HG03469 (cell line): ENCODE measurements around the gene SHC4.
A peak's percentile ranks its signal among the peaks of the same experiment; 100 is the strongest.

Experiments used
- ATAC-seq: cut with Tn5 transposase; IDR thresholded peaks from one replicate; pipeline ENCODE4 v1.9.1; 2021; ENCODE audit warnings: mild to moderate bottlenecking, moderate library complexity, moderate number of reproducible peaks; ENCODE audit not compliant: unreplicated experiment

Gene SHC4

DNA sequence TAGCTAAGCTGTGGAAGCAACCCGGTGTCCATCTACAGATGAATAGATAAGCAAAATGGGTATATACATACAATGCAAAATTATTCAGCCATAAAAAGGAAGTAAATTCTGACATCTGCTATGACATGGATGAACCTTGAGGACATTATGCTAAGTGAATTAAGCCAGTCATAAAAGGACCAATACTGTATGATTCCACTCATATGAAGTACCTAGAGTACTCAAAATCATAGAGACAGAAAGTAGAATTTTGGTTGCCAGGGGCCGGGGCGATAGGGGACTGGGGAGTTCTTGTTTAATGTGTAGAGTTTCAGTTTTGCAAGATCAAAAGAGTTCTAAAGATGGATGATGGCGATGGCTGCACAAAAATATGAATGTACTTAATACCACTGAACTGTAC is 75.5 kb downstream of the SHC4 start:
- no peak for ATAC-seq

DNA sequence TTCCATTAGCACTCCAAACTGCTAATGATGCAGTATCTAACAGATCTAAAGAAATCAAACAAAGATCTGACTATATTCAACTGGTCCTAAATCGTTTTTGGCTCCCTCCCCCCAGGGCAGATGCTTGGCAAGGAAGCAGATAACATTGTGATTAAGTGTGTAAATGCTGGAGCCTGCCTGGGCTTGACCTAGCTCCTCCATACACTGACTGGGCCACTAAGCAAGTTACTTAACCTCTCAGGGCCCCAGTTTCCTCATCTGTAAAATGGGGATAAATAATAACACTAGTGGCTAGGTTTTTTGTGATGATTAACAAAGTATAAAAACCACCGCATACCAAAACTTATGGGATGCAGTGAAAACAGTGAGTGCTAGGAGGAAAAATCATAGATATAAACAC is 76.6 kb downstream of the SHC4 start:
- ATAC-seq, result no peak

DNA sequence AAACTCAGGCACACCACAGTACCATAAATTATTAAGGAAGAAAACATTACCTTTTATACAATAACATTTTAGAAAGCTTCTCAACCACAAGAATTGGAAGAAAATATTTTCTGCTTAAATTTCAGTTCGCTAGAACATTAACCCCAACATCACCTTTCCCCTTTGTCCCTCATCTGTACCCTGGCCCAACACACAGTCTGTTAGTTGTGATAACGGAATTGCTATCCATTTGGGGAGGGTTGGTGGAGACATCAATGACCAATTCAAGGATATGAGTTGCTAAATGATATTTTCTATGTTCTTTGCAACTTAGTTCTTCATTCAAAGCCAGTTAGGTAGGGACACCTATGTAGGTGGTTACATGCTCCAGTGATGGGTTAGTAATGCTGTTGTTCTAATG is 80.0 kb downstream of the SHC4 start:
- ATAC-seq, result no peak

DNA sequence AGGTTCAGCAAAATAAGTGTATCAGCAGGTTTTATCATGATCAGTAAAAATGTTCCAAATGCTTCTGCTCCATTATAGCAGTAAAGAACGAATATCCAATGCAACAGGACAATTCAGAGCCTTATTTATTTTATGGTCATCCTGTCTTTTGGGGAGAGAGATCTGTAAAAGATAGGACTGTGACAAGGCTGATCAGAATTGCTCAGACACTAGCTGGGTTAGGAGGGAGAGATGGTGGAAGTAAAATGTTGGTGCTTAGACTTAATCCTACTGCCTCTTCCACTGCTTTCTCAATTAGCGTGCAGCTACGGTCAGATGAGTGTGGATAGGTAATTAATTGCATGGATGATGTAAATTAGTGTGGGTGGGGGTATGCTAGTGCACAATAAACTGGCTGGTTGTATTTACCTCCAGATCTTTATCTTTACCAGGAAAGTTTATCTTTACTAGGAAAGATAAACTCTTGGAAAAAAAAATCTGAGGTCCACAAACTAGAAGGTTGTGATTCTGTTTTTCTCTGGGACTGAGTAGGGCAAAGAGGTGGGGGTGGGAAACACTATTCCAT is 83.6 kb downstream of the SHC4 start:
- no peak for ATAC-seq

DNA sequence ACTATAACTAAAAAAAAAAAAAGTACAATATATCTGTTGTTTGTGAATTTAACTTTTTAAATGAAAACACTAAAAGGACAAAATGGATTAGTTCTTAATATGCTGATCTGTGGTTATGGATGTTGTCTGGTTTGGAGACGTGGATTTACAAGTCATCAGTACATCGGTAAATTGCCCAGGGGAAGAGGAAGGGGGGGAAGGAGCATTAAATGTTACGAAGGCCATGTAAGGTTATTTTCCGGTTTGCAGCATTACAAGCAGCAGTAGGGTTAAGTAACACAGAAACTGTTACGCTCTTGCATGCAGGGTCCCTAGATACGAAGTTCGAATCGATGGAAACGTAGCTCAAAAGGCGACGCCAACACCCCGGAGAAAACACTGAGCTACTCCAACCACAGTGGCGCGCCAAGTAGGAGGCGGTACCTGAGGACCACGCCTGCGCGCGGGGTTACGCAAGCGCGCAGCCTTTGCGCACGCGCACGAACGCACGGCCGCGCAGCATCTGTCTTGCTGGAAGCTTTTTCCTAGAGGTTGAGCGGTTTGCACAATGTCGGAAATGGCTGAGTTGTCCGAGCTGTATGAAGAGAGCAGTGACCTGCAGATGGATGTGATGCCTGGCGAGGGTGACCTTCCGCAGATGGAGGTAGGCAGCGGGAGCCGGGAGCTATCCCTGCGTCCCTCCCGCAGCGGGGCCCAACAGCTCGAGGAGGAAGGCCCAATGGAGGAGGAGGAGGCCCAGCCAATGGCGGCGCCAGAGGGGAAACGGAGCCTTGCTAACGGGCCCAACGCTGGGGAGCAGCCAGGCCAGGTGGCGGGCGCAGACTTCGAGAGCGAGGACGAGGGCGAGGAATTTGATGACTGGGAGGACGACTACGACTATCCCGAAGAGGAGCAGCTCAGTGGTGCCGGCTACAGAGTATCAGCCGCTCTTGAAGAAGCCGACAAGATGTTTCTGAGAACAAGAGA is 85.8 kb downstream of the SHC4 start, which contains the start of gene EID1:
EID1 (plus strand) TSS at position 505 of the 966 bp plus-strand sequence; CDS start at position 548, 43 bp downstream.
- peak; percentile 95 for ATAC-seq

DNA sequence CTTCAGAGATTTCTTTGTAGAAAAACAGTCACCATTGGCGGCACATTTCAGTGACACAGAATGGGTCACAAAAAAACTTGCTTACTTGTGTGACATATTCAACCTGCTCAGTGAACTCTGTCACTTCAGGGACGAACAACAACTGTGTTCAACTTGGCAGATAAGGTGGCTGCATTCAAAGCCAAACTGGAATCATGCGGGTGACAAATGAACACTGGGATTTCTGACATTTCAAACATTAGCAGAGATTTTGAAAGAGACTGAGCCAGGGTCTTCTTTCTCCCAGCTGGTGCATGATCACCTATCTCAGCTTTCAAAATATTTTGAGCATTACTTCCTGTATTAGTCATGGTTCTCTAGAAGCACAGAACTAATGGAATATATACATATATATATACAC is 87.7 kb downstream of the SHC4 start:
- no peak for ATAC-seq

DNA sequence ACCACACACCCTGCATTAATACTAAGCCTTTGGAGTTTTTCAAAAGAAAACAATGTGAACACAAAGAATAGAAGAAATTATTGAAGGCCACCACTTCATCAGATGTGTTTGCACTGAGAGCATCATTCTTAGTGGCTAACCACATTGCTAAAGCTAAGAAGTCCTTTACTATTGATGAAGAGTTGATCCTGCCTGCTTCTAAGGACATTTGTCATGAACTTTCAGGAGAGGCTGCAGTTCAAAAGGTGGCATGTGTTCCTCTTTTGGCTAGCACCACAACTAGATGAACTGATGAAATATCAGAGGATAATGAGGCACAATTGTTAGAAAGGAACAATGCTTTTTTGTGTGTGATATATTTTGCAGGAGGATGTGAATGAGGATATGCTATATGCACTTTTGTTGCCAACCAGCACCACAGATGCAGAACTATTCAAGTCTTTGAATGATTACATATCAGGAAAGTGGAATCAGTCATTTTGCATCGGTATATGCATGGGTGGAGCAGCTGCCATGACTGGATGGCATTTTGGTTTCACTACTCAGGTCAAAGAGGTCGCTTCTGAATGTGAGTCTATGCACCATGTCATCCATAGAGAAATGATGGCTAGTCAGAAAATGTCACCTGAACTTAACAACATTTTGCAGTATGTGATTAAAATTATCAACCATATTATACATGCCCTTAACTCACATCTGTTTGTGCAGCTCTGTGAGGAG is 88.3 kb downstream of the SHC4 start:
- ATAC-seq, result no peak

DNA sequence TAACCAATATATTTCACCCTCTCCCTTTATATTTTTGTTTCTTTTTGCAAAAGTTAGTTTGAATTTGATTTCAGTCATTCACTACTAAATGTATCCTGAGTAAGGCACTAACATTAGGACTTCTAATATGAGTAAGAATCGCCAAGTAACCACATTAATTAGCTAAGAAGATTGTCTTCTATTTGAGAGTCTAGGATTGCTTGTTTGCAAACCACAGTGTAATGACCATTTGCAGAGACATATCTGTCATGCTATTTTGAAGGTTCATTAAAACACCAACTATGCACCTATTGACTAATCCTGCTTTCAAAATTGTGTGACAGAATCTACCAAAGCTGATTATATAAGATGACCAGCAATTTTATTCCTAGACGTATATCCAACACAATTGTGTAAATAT is 91.1 kb downstream of the SHC4 start:
- ATAC-seq, result no peak

DNA sequence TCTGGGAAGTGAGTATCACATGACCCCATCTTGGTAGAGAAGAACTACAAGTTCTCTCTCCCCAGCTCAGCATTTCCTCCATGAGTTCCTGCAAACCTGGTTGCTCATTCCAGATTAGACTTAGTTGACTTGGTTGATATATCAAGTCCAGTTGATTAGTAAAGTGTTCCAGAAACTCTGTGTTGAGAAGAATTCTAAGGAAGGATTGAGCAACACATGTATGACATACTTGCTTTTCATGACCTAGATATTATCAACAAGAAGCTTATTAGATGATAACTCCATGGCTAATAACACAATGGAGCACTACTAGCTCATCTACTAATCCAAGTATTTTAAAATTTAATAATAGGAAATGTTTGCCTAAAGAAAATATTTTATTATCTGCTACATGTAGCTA is 92.2 kb downstream of the SHC4 start:
- no peak for ATAC-seq

DNA sequence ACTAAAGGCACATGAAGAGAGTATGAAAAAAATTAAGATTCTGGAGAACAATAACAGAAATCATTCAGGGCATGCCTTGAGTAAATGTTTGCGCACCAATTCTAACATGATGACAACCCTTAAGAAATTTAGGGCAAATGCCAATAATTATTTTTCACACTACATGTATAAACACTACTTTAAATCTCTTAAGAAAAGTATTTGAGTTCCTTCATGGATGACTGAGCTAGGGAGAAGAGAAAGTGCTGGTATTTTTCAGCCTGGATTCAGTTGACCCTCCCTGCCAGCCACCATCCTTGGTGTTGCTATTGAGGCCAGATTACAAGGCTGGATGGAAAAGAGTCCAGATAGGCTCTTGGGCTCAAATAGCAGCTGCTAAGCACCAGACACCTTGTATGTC is 93.8 kb downstream of the SHC4 start:
- no peak for ATAC-seq

DNA sequence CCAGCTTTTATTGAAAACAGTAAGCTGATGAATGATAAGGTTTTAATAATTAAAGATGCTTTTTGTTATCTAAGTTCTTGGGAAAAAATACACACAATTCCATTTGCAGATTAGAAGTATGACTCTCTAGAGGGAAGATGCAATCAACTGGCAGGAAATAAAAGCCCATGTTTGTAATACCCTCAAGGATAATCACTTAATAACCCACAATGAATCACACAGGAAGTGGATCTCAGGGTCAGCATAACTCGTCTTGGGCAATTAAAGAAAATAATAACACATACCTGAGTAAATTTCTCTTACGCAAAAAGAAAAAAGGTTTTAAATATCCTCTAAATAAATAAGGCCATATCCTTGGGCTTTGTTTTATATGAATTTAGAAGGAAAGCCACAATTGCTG is 95.2 kb downstream of the SHC4 start:
- ATAC-seq, result no peak

DNA sequence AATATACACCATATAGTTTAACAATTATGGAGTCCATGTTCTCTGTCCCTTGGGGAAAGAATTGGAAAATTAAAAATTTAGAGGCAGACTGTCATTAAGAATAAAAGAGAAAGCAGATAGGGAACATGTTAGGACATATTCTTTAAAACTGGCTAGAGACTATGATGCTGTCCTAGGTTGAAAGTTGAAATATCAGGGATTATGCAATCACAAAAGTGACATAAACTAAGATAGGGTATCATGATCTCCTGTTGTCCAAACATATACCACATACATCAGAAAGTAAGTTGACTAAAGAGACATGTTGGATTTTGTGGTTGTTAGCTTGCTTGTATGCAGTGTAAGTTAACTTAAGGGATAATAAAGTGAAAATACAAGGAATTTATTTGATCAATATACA is 95.7 kb downstream of the SHC4 start:
- ATAC-seq, result no peak

DNA sequence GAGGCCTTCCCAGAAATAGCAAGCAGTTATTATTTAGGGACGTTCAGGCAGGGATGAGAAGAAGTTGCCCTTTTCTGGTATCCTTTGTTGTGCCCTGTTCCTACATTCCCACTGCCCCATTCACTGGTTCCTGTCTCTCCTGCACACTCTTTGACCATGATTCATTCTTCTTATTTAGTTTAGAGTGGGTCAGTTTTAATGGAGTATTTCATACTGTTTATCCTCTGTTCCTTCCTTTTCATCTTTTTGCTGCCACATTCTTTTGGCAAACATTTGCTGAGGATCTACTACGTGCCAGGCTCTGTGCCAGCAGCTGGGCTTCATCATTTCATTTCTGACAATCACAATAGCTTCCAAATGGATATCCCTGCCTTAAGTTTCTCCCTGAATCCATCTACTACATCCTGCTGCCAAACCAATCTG is 97.6 kb downstream of the SHC4 start:
- ATAC-seq, result no peak

DNA sequence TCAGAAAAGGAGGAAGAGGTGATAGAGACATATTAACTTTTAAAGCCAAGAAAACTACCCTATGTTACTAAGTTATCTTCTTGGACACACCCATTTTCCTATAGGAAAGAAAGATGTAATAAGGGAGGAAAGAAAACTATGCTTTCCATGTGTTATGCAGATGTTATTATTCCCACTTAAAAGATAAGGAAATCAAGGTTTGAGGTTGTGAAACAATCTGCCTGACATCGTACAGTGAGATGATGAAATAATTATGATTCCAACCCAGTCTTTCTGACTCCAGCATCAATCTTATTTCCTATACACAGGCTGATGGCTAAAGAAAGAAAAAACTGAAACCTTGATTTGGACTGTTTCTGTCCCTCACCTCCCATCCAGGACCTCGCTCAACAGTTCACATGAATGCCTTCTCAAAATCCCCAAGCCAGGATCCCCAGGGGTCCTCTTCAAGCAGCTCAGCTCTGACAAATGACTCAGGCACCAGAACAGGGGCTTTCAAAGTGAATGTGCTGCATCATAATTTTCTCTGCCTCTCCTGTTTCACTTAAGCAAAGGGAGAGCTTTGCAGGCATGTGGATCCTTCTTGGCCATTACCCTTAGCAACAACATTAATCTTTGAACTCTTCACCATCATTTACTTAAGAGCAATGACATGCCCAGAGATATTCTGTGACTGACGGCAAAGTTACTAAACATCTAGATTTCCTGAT is 98.2 kb downstream of the SHC4 start:
- no peak for ATAC-seq

DNA sequence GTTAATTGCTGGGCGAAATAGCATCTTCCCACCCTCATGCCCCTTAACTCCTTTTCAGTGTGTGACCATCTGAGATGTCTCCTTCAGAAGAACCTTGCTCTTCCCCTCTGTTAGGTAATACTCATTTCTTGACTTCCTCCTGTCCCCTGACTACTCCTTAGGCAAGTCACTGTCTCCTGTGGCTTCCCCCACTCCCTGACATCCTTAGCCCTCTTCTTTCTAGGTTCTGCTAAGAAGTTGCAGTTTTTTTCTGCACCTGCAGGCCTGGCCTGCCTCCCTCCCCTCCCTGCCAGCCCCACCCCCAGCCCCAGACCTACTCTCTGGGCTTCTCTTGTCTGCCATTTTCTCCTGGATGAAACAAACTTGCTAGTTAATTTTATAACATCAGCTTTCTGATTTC is 101.0 kb downstream of the SHC4 start:
- ATAC-seq, result no peak

DNA sequence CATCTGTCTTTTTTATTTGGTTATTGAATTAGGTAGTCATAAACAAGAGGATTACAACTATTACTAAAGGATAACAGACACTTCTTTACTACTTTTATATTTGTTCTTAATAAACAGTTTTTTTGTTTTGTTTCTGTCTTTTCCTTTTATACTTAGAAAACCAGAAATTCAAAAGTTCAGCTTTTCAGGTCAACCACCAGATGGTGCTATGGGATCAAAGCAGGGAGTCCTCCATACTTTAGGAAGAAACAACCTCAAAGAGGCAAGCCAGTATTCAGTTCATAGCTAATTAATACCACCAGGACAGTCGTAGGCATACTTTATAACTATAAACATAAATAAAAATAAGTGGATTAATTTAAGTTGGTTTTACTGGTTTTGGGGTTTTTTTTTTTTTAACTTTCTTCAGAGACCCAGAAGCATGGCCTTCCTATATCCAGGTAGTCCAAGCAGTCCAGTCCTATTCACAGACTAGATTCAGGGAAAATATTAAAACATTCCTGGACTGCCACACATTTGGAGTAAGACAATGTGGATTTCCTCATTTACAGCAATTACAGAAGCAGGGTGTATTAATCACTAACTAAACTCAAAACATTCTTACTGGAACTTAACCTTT is 101.8 kb downstream of the SHC4 start:
- no peak for ATAC-seq

DNA sequence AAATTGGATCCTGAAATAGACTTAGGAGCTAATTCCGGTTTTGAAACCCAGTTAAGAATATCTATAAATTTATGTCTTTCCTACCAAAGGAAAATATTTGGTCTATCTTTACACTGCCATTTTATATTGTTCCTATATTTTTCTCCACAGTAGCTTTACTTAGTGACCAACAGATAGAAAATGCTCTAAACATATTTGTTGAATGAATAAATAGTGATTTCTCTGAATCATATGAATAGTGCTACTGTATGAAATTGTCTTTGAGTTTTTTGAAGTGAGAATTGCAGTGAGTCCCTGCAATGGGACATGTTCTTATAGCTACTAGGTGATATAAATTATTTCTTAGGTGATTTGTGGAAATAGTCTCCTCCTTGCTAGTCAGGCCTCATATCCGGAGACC is 104.3 kb downstream of the SHC4 start:
- no peak for ATAC-seq

DNA sequence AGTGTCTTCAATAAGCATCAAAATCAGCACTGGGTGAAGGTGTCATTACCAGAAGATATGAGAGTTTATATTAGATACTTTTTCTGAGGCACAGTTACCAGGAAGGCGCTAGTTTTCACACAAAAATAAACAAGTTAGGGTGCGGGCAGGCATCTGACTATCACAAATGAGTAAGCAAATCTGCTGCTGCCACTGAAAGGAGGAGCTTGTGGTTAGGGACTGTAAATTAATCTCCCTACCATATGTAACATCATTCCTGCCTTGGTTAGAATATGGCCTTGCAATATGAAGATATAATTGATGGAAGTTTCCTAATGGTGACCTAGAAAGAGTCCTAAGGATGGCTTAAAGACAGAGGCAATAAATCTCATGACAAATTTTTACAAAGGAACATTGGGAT is 105.3 kb downstream of the SHC4 start:
- ATAC-seq, result no peak

DNA sequence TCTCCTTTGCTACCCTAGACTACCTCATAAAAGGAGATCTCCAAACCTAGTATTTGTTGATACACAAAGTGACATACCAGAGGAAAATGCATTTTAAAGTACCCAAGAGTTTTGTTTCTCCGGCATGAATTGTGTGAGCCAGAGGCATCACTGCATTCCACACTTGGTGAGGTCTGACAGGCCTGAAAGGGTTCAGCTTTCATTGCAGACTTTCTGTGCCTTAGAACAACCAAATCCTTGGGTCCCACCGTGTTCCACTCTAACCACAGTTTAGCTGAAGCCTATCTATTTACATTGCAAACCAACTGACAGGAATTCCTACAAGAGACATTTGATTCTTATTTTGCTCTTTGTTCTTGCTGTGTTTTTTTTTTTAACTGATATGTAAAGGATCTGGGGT is 106.8 kb downstream of the SHC4 start:
- no peak for ATAC-seq
